OCI-LY7 (cell line): Measurements from ENCODE around the gene CCSER2. TPM values are rescaled to one million over a fixed set of nuclear protein-coding genes. Genes with fewer than 3 reads are reported as not detected.

Experiments
- BruUV-seq: library from RNA; stranded (reverse); fragments of 400-500 nt; replicated peaks from 2 replicates; lab custom pipeline; 2021; lab: Mats Ljungman, UMichigan
- CTCF ChIA-PET: fragments of 300-600 bp; sonication (Branson Sonifier 250); formaldehyde crosslinking; loops from one replicate; lab custom pipeline; 2022; ENCODE audit warnings: antibody characterized with exemption; ENCODE audit not compliant: unreplicated experiment; lab: Charles Lee
- POLR2A ChIA-PET: fragments of 300-600 bp; sonication (Branson Sonifier 250); formaldehyde crosslinking; loops from one replicate; lab custom pipeline; 2022; ENCODE audit warnings: antibody characterized with exemption; lab: Charles Lee
- DNase-seq: peaks from one replicate; pipeline ENCODE4 v3.0.0-alpha.2; 2015; ENCODE audit warnings: low spot score
- H2AFZ ChIP-seq: fragments of 200-600 bp; sonication (generic), shearing (Covaris generic); 2 replicates; pipeline ENCODE4 v1.6.1; 2014; ENCODE audit warnings: mild to moderate bottlenecking, antibody characterized with exemption, low read length, moderate library complexity
- H3K27ac ChIP-seq: fragments of 200-600 bp; sonication (generic); 2 replicates; pipeline ENCODE4 v1.5.1; 2014; ENCODE audit warnings: mixed run types, low read depth, mild to moderate bottlenecking, moderate library complexity, low read length, inconsistent platforms; ENCODE audit not compliant: poor library complexity, severe bottlenecking
- H3K36me3 ChIP-seq: fragments of 200-600 bp; sonication (generic); 2 replicates; pipeline ENCODE4 v1.6.1; 2014; ENCODE audit warnings: mild to moderate bottlenecking, antibody characterized with exemption, low read length, moderate library complexity, mixed read lengths; ENCODE audit not compliant: insufficient read depth
- H3K4me1 ChIP-seq: fragments of 200-600 bp; sonication (generic); 2 replicates; pipeline ENCODE4 v1.5.1; 2014; ENCODE audit warnings: mild to moderate bottlenecking, low read length; ENCODE audit not compliant: insufficient read depth, poor library complexity, severe bottlenecking
- H3K4me2 ChIP-seq: fragments of 200-600 bp; sonication (generic); 2 replicates; pipeline ENCODE4 v1.6.1; 2014; ENCODE audit warnings: mild to moderate bottlenecking, low read length
- H3K4me3 ChIP-seq: fragments of 200-600 bp; sonication (generic); 2 replicates; pipeline ENCODE4 v1.5.1; 2014; ENCODE audit warnings: mild to moderate bottlenecking, low read depth, low read length; ENCODE audit not compliant: poor library complexity, severe bottlenecking
- H3K79me2 ChIP-seq: fragments of 200-600 bp; sonication (generic); 2 replicates; pipeline ENCODE4 v1.6.1; 2016; ENCODE audit warnings: low read depth, mild to moderate bottlenecking, low read length, moderate library complexity, mixed read lengths; ENCODE audit not compliant: insufficient read depth
- H3K9me2 ChIP-seq: fragments of 200-600 bp; sonication (generic); 2 replicates; pipeline ENCODE4 v1.6.1; 2016; ENCODE audit warnings: mild to moderate bottlenecking, low read length, mixed read lengths; ENCODE audit not compliant: insufficient read depth
- H3K9me3 ChIP-seq: fragments of 200-600 bp; sonication (generic); 2 replicates; pipeline ENCODE4 v1.6.1; 2014; ENCODE audit warnings: mild to moderate bottlenecking, mixed run types, low read length, mixed read lengths
- H4K20me1 ChIP-seq: fragments of 200-600 bp; sonication (generic); 2 replicates; pipeline ENCODE4 v1.6.1; 2014; ENCODE audit warnings: mild to moderate bottlenecking, antibody characterized with exemption, low read length, moderate library complexity, mixed read lengths; ENCODE audit not compliant: insufficient read depth
- CTCF ChIP-seq: fragments of 200-600 bp; sonication (generic); conservative IDR thresholded peaks from 2 replicates; pipeline ENCODE4 v1.5.1; 2014; ENCODE audit warnings: mild to moderate bottlenecking, antibody characterized with exemption, low read length, moderate library complexity, mixed read lengths
- EZH2phosphoT487 ChIP-seq: fragments of 200-600 bp; sonication (generic); IDR thresholded peaks from 2 replicates; pipeline ENCODE4 v1.6.1; 2018; ENCODE audit warnings: low read depth, borderline replicate concordance, mild to moderate bottlenecking, mixed run types, antibody characterized with exemption, low read length, moderate library complexity, mixed read lengths
- intact Hi-C: fragments of 100-400 bp; cut with micrococcal nuclease; formaldehyde crosslinking; loops from one replicate; pipeline ENCODE4 v1.10.0; 2022; ENCODE audit not compliant: unreplicated experiment
- total RNA-seq, 2 experiments: library from RNA; depleted of rRNA in 1 of 2; stranded (reverse); fragments of >200 nt in 1 of 2; shearing (Covaris generic) in 1 of 2; gene quantifications; 2 replicates each; pipeline ENCODE4 v1.2.3, GENCODE V29; 2014 to 2022

The CCSER2 gene
- total RNA-seq, 2 experiments from 2014 or later = 15.9 to 30.1 TPM

GRCh38 chr10:84353052-84353803 is 24.8 kb downstream of the CCSER2 start:
- H3K79me2 ChIP-seq = no peaks in the 10 kb centered on the region
- H3K9me3 ChIP-seq = no peaks in the 10 kb centered on the region
- H3K9me2 ChIP-seq = no peaks in the 10 kb centered on the region
- no peak overlapping the region for H2AFZ ChIP-seq
- no peak for DNase-seq
- no peak overlapping the region for H3K4me2 ChIP-seq
- peaks cover 4% of the 10 kb centered on the region; the same call in 1 of the 2 replicates for H4K20me1 ChIP-seq
- no peak for TF ChIP-seq CTCF
- TF ChIP-seq EZH2phosphoT487 = no peak
- no peaks in the 10 kb centered on the region for H3K36me3 ChIP-seq
- ChIA-PET CTCF (no interaction called here), POLR2A (interaction anchor here (0.7 kb wide), 1 partner anchor 11 kb away, joined by 3 read pairs; no protein-coding TSS in a partner anchor)
- intact Hi-C loops = loop anchor here (5.0 kb wide), 1 partner anchor 86 kb away; no protein-coding TSS in a partner anchor
- H3K4me1 ChIP-seq = no peaks in the 10 kb centered on the region
- no peak overlapping the region for H3K27ac ChIP-seq
- no peak overlapping the region for H3K4me3 ChIP-seq
- no TSS peak for BruUV-seq

DNA sequence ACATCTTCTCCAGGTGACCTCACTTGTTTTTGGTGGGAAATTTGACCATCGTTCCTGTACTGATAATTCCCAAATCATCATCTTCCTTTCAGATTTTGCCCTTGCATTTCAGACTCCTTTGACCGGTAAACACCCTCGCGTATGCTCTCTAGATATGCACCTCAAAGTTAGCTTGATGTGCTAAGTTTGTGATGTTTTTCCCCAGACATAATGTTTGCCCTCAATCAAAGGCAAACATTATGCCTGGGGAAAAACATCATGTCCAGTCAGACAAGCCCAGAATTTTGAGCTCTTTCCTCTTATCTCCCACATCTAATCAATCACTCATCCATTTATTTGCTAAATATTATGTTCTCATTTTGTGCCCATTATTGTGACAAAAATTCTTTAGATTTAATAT is 26.2 kb downstream of the CCSER2 start:
- H3K4me1 ChIP-seq = no peaks in the 10 kb centered on the region
- no TSS peak for BruUV-seq

More for the DNA sequence above, 26.2 kb downstream of the CCSER2 start:
- Histone ChIP-seq H3K4me2 (no peak overlapping the region), H3K79me2 (no peaks in the 10 kb centered on the region), H4K20me1 (peaks cover 4% of the 10 kb centered on the region; the same call in 1 of the 2 replicates), H3K27ac (no peak overlapping the region), H3K4me3 (no peak overlapping the region), H3K9me2 (no peaks in the 10 kb centered on the region), H3K9me3 (no peaks in the 10 kb centered on the region), H2AFZ (no peak overlapping the region), H3K36me3 (no peaks in the 10 kb centered on the region)
- intact Hi-C loops = loop anchor here (5.0 kb wide), 1 partner anchor 87 kb away; no protein-coding TSS in a partner anchor
- no peak for DNase-seq
- POLR2A ChIA-PET = no interaction called here
- TF ChIP-seq CTCF (no peak), EZH2phosphoT487 (no peak)
- CTCF ChIA-PET = no interaction called here
